Stomach (tissue), 9 donors: ENCODE data around the gene CLIP4. TPM values are rescaled to one million over a fixed set of nuclear protein-coding genes. Genes with fewer than 3 reads are reported as not detected.

ENCODE experiments used
- DNase-seq, 2 donors: peaks; one replicate each; pipeline versions ENCODE4 v3.0.0 to v3.0.0-alpha.2; 2013 to 2019
- H3K27ac ChIP-seq, 5 donors: fragments of 200-600 bp in 4 of 5; sonication (generic) in 4 of 5; one replicate each; pipeline ENCODE4 v1.5.1; 2013 to 2019; ENCODE audit warnings: mild to moderate bottlenecking in 1 of 5, moderate library complexity in 1 of 5
- H3K27me3 ChIP-seq, 3 donors: fragments of 200-600 bp; sonication (generic); one replicate each; pipeline ENCODE4 v1.5.1; 2017 to 2019; ENCODE audit warnings: mixed run types in 1 of 3
- H3K36me3 ChIP-seq, 4 donors: fragments of 200-600 bp; sonication (generic); 1 replicate in 3 of 4; 2 replicates in 1 of 4; pipeline ENCODE4 v1.5.1; 2016 to 2019
- H3K4me1 ChIP-seq, 4 donors: fragments of 200-600 bp; sonication (generic); one replicate each; pipeline ENCODE4 v1.5.1; 2016 to 2019
- H3K4me3 ChIP-seq, 4 donors: fragments of 200-600 bp; sonication (generic) in 3 of 4; one replicate each; pipeline ENCODE4 v1.5.1; 2016 to 2019; ENCODE audit warnings: mild to moderate bottlenecking in 1 of 4
- H3K9me3 ChIP-seq, 4 donors: fragments of 200-600 bp; sonication (generic); one replicate each; pipeline ENCODE4 v1.5.1; 2016 to 2019
- EP300 ChIP-seq: sonication (generic); formaldehyde crosslinking; IDR thresholded peaks from one replicate; pipeline ENCODE4 v1.6.1; 2017; ENCODE audit warnings: antibody characterized with exemption
- POLR2A ChIP-seq, 4 donors: fragments of 450-650 bp; IDR thresholded peaks; one replicate each; pipeline ENCODE4 v1.6.1; 2016; ENCODE audit warnings: antibody characterized with exemption in 4 of 4, control low read depth in 2 of 4, mild to moderate bottlenecking in 1 of 4, moderate library complexity in 1 of 4
- POLR2AphosphoS5 ChIP-seq, 3 donors: sonication (generic); formaldehyde crosslinking; IDR thresholded peaks; one replicate each; pipeline ENCODE4 v1.6.1; 2016; ENCODE audit warnings: antibody characterized with exemption in 3 of 3
- WGBS, 5 donors: extraction: QIAGEN DNeasy Blood & Tissue Kit in 3 of 5; methylation state at CpG; one replicate each; pipeline versions ENCODE4 v1.1.5 to v1.1.7; 2013 to 2018; 5-methylcytosine and 5-hydroxymethylcytosine counted together
- intact Hi-C: fragments of 100-400 bp; cut with DNase I; formaldehyde crosslinking; loops from one replicate; pipeline ENCODE4 v1.15.1; 2023; ENCODE audit warnings: low total_unique reads
- polyA plus RNA-seq, 3 donors: library from polyadenylated mRNA; stranded (reverse); fragments of 200-250 nt; gene quantifications; one replicate each; pipeline ENCODE4 v1.2.3, GENCODE V29; 2013
- total RNA-seq, 5 donors: library from RNA; depleted of rRNA; stranded (reverse); fragments of >200 nt; gene quantifications; one replicate each; pipeline versions ENCODE4 v1.1.0 to v1.2.3, GENCODE V29; 2014 to 2016
- TF ChIP-seq, protein P1 (sequence below), 7 experiments: fragments of 450-650 bp in 4 of 7; fragments of 200-600 bp in 3 of 7; sonication (generic) in 3 of 7; IDR thresholded peaks; one replicate each; pipeline ENCODE4 v1.5.1; 2016 to 2019; ENCODE audit warnings: antibody characterized with exemption in 7 of 7, control low read depth in 2 of 7, mild to moderate bottlenecking in 1 of 7
- donor health status: healthy with polysubstance abuse.
- donor health status: Bipolar disorder and iron deficiency.
- donor health status: healthy.

Gene CLIP4
- total and polyA plus RNA-seq, 8 donors, result 6.8 to 69.6 (median 15.1) TPM

DNA sequence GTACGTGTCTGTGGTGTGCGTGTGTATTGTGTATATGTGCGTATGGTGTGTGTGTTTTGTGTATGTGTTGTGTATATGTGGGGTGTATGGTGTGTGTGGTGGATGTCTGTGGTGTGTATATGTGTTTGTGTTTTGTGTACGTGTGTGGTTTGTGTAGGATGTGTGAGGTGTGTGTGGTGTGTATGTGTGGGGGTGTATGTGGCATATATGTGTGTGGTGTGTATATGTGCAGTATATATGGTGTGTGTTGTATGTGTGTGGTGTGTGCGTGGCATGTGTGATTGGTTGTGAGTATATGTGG lies 101.3 kb downstream of the CLIP4 start:
- intact Hi-C loops, result no loop called here
- 88 to 97% (median 94%) methylated on average over 5 of the region's 5 CpGs for WGBS, 5 donors
- Histone ChIP-seq H3K4me3 (no peak overlapping the region), H3K4me1 (no peaks in the 10 kb centered on the region), H3K36me3 (no peaks in the 10 kb centered on the region), H3K27ac (no peak overlapping the region), H3K27me3 (no peaks in the 10 kb centered on the region), H3K9me3 (no peaks in the 10 kb centered on the region)
- DNase-seq, result no peak
- TF ChIP-seq, protein P1, sequence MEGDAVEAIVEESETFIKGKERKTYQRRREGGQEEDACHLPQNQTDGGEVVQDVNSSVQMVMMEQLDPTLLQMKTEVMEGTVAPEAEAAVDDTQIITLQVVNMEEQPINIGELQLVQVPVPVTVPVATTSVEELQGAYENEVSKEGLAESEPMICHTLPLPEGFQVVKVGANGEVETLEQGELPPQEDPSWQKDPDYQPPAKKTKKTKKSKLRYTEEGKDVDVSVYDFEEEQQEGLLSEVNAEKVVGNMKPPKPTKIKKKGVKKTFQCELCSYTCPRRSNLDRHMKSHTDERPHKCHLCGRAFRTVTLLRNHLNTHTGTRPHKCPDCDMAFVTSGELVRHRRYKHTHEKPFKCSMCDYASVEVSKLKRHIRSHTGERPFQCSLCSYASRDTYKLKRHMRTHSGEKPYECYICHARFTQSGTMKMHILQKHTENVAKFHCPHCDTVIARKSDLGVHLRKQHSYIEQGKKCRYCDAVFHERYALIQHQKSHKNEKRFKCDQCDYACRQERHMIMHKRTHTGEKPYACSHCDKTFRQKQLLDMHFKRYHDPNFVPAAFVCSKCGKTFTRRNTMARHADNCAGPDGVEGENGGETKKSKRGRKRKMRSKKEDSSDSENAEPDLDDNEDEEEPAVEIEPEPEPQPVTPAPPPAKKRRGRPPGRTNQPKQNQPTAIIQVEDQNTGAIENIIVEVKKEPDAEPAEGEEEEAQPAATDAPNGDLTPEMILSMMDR (IDR thresholded peaks at IDR 0.05), result no peak

DNA sequence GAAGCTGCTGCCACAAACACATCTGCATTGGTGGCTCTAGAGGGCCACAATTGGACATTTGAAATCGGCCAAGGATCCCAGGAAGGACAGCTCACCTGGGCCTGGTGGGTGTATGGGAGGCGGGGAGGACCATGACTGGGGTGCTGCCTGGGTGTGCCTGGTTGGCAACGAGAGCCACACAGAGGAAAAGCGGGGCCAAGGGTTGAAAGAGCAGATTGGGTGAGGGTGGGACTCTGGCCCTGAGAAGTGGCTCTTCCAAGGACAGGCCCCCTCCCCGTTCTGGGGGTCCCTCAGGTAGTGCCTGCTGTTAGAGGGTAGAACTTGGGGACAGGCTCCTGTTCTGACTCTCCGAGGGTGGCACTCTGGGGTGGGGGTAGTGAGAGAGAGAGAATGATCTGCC lies 102.9 kb downstream of the CLIP4 start:
- H3K4me3 ChIP-seq, result no peak overlapping the region
- WGBS, 5 donors, result 71 to 80% (median 74%) methylated on average over 6 of the region's 6 CpGs
- TF ChIP-seq POLR2A (IDR thresholded peaks at IDR 0.05) (no peak), EP300 (no peak), POLR2AphosphoS5 (IDR thresholded peaks at IDR 0.05) (no peak)
- TF ChIP-seq, protein P1 (IDR thresholded peaks at IDR 0.05), result no peak
- no peak overlapping the region for H3K27ac ChIP-seq
- no peaks in the 10 kb centered on the region for H3K9me3 ChIP-seq
- H3K36me3 ChIP-seq, result no peaks in the 10 kb centered on the region
- peak in 1 of 2 donors; percentile 10 for DNase-seq
- intact Hi-C loops, result no loop called here
- no peaks in the 10 kb centered on the region for H3K4me1 ChIP-seq
- no peaks in the 10 kb centered on the region for H3K27me3 ChIP-seq

DNA sequence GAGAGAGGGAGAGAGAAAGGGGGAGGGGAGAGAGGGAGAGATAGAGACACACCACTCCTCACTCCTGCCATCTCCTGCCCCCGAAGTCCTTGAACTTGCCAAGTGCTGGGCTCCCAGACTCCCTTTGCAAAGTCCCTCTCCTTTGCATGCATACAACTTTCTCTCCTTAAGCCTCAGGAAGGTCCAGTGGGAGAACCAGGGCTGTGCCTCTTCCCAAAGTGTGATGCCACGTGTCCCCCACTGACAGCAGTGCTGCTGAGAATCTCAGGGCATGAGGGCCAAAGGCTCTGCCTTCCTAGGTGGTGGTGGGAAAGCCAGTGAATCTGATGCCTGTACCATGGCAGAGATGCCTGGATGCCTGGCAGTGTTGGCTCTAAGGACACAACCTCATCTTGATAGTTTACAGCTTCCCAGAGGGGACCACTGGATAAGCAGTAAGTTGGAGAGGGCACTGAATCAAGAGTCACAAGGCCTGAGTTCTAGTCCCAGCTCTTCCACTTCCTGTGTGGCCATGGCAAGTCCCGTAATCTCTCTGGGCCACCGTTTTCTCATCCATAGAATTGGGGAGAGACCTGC lies 103.4 kb downstream of the CLIP4 start:
- Histone ChIP-seq H3K4me3 (no peak overlapping the region), H3K36me3 (no peaks in the 10 kb centered on the region), H3K27ac (no peak overlapping the region), H3K4me1 (no peaks in the 10 kb centered on the region), H3K9me3 (no peaks in the 10 kb centered on the region), H3K27me3 (no peaks in the 10 kb centered on the region)
- TF ChIP-seq EP300 (no peak), POLR2A (IDR thresholded peaks at IDR 0.05) (no peak), POLR2AphosphoS5 (IDR thresholded peaks at IDR 0.05) (no peak)
- TF ChIP-seq, protein P1 (IDR thresholded peaks at IDR 0.05), result no peak
- intact Hi-C loops, result no loop called here
- no peak for DNase-seq
- 75 to 80% (median 77%) methylated on average over 4 of the region's 4 CpGs for WGBS, 5 donors

DNA sequence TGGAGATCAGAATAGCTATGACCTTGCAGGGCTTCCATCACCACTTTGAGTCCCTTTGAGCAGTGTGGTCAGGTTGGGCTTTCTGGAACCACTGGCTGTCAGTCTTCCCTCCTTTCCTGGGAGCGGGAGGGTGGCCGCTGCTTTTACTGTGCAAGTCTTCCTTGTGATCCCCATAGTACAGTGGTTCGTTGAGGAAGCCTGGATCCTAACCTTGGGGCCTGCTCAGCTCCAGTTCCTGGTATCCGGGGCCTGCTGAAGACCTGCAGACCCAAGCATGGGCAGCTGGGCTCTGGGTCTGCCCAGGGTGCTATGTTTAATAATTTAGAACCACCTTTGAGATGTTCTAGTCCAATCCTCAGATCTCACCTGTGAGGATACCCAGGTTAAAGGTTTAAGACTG lies 104.2 kb downstream of the CLIP4 start:
- no peaks in the 10 kb centered on the region for H3K27me3 ChIP-seq
- 79 to 94% (median 89%) methylated on average over 4 of the region's 4 CpGs for WGBS, 5 donors
- peak in 1 of 2 donors; percentile 17 for DNase-seq
- H3K4me3 ChIP-seq, result no peak overlapping the region
- no peaks in the 10 kb centered on the region for H3K9me3 ChIP-seq
- TF ChIP-seq EP300, result no peak
- TF ChIP-seq POLR2AphosphoS5 (IDR thresholded peaks at IDR 0.05), result no peak
- TF ChIP-seq, protein P1 (IDR thresholded peaks at IDR 0.05), result no peak
- H3K36me3 ChIP-seq, result no peaks in the 10 kb centered on the region
- intact Hi-C loops, result no loop called here
- peaks cover 0 to 7% (median 2%) of the 10 kb centered on the region in 4 donors for H3K4me1 ChIP-seq
- H3K27ac ChIP-seq, result no peak overlapping the region
